Kidney (tissue), 14 donors: Measurements from ENCODE around the gene COX10. TPM values are rescaled to one million over a fixed set of nuclear protein-coding genes. Genes with fewer than 3 reads are reported as not detected.

Experiments used
- DNase-seq, 5 donors: peaks; one replicate each; pipeline ENCODE4 v3.0.0-alpha.2; 2013 to 2020
- FAIRE-seq: peaks from 2 replicates; lab custom pipeline; 2012; peaks lifted over from hg19 to GRCh38; lab: Jason Lieb, UNC
- H3K27ac ChIP-seq, 2 donors: one replicate each; pipeline ENCODE4 v1.7.0; 2013; ENCODE audit warnings: low read depth in 2 of 2, low read length in 2 of 2, inconsistent platforms in 1 of 2
- H3K27me3 ChIP-seq: one replicate; pipeline ENCODE4 v1.7.1; 2013; ENCODE audit warnings: low read length, inconsistent platforms; ENCODE audit not compliant: control insufficient read depth, insufficient read depth
- H3K36me3 ChIP-seq, 3 donors: one replicate each; pipeline versions ENCODE4 v1.7.0 to v1.7.1; 2013; ENCODE audit warnings: low read length in 3 of 3, control low read depth in 1 of 3, inconsistent platforms in 1 of 3; ENCODE audit not compliant: insufficient read depth in 3 of 3, control insufficient read depth in 2 of 3
- H3K4me1 ChIP-seq, 3 donors: one replicate each; pipeline versions ENCODE4 v1.7.0 to v1.7.1; 2013; ENCODE audit warnings: low read length in 3 of 3, inconsistent platforms in 1 of 3, low read depth in 1 of 3; ENCODE audit not compliant: control insufficient read depth in 2 of 3, insufficient read depth in 2 of 3
- H3K4me3 ChIP-seq, 3 donors: one replicate each; pipeline versions ENCODE4 v1.7.0 to v1.8.1; 2013; ENCODE audit warnings: low read length in 3 of 3, control low read depth in 1 of 3, inconsistent platforms in 1 of 3
- H3K9ac ChIP-seq, 3 donors: one replicate each; pipeline versions ENCODE4 v1.7.0 to v1.7.1; 2013; ENCODE audit warnings: low read length in 3 of 3, control low read depth in 1 of 3, inconsistent platforms in 1 of 3
- H3K9me3 ChIP-seq, 3 donors: one replicate each; pipeline versions ENCODE4 v1.7.0 to v1.7.1; 2013; ENCODE audit warnings: low read length in 3 of 3, control low read depth in 1 of 3, inconsistent platforms in 1 of 3; ENCODE audit not compliant: control insufficient read depth in 2 of 3, insufficient read depth in 1 of 3
- intact Hi-C: fragments of 100-400 bp; cut with DNase I; formaldehyde crosslinking; loops from one replicate; pipeline ENCODE4 v1.11.1; 2022
- polyA plus RNA-seq: library from polyadenylated mRNA; stranded (reverse); fragments of 350-450 nt; fragmentation: Illumina TruSeq; extraction: RNeasy Lipid Tissue Mini Kit (QIAGEN cat#74804); gene quantifications from one replicate; pipeline ENCODE4 v1.2.3, GENCODE V29; 2014; ENCODE audit warnings: low read depth, low replicate concordance; ENCODE audit not compliant: insufficient read depth
- total RNA-seq: library from RNA; stranded (reverse); fragmentation: NEBNext Ultra II Directional; extraction: Animal tissue kit (Norgen Biotek cat#: 25700); gene quantifications from one replicate; pipeline ENCODE4 v1.2.1, GENCODE V29; 2021
- TF ChIP-seq, protein P1 (sequence below): IDR thresholded peaks from 3 replicates; pipeline ENCODE4 v1.5.1; 2012; ENCODE audit warnings: mild to moderate bottlenecking, moderate library complexity, borderline replicate concordance; ENCODE audit not compliant: insufficient read depth; ENCODE audit errors: extremely low read depth
- donor health status: control.
- donor health status: control.
- donor health status: control.
- donor health status: control.
- donor health status: control.
- donor health status: DM: yes; HTN: yes; CAD: no.
- donor health status: Normal renal cell carcinoma (clear cell type).

Gene COX10
- total and polyA plus RNA-seq, 2 donors from 2014 or later = 14.2 to 18.0 TPM

DNA sequence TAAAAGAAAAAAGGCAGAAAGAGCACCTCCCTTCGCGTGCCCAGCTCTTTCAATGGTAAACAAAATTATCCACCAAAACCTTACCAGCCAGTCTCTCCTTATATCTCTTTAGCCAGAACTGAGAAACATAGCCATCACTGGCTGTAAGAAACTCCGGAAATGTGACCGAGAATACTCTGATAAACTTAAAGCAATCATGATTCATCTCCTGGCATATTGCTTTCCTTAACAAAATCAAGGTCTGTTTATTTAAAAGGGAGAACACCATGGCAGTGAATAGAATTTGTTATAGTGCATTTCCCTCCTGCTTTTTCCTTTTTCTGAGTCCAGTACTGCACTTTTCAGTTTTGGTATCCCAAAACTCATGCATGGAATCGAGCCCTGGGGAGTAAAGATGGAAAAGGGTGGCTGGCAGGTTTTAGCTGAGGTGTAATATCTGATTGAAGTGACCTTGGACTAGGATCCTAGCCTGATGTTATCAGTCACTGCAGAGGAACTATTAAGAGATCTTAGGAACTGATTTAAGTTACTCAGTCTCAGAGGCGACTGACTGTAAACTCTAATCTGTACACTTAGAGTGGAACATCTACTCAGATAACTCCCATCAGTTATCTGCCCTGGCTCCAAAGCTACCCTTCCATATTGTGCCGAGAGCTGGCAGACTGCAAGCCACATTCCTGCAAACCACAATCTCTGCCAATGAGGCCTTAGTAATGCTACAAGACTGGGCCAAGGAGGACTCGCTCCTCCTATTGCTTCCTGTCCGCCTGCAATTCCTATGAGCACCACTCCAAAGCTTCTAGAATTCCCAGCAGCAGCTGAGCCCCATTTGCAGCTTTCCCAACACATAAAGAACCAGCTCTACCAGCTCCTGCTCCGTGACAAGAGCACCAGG lies 7.4 kb upstream of the COX10 start:
- TF ChIP-seq, protein P1, sequence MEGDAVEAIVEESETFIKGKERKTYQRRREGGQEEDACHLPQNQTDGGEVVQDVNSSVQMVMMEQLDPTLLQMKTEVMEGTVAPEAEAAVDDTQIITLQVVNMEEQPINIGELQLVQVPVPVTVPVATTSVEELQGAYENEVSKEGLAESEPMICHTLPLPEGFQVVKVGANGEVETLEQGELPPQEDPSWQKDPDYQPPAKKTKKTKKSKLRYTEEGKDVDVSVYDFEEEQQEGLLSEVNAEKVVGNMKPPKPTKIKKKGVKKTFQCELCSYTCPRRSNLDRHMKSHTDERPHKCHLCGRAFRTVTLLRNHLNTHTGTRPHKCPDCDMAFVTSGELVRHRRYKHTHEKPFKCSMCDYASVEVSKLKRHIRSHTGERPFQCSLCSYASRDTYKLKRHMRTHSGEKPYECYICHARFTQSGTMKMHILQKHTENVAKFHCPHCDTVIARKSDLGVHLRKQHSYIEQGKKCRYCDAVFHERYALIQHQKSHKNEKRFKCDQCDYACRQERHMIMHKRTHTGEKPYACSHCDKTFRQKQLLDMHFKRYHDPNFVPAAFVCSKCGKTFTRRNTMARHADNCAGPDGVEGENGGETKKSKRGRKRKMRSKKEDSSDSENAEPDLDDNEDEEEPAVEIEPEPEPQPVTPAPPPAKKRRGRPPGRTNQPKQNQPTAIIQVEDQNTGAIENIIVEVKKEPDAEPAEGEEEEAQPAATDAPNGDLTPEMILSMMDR = no peak
- intact Hi-C loops = no loop called here
- no peak for FAIRE-seq
- Histone ChIP-seq H3K27ac (no peak overlapping the region), H3K9ac (no peak overlapping the region), H3K4me1 (no peaks in the 10 kb centered on the region), H3K27me3 (no peaks in the 10 kb centered on the region), H3K4me3 (no peak overlapping the region), H3K36me3 (no peaks in the 10 kb centered on the region), H3K9me3 (no peaks in the 10 kb centered on the region)
- no peak for DNase-seq

DNA sequence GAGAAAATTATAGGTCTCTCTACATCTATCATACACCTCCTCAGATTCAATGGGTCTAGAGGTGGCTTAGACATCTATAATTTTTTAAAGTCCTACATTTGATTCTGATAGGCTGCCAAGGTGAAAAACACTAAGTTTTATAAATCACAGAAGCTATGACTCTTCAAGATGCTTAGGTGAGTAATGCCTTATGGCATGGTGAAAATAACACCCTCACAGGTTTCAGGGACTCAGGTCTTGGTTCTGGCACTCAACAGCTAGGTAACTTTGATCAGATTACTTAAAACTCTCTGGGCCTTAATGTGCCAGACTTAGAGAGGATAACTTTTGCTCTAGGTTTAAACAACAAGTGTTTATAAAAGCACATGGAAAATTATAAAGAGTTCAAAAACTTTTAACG lies 2.0 kb upstream of the COX10 start:
- TF ChIP-seq, protein P1 = no peak
- intact Hi-C loops = no loop called here
- no peaks in the 10 kb centered on the region for H3K9me3 ChIP-seq
- DNase-seq (no peak), FAIRE-seq (no peak)
- H3K9ac ChIP-seq = no peak overlapping the region
- no peaks in the 10 kb centered on the region for H3K36me3 ChIP-seq
- H3K4me1 ChIP-seq = peaks cover 0 to 11% (median 7%) of the 10 kb centered on the region in 3 donors
- H3K27ac ChIP-seq = no peak overlapping the region
- no peaks in the 10 kb centered on the region for H3K27me3 ChIP-seq
- H3K4me3 ChIP-seq = no peak overlapping the region

DNA sequence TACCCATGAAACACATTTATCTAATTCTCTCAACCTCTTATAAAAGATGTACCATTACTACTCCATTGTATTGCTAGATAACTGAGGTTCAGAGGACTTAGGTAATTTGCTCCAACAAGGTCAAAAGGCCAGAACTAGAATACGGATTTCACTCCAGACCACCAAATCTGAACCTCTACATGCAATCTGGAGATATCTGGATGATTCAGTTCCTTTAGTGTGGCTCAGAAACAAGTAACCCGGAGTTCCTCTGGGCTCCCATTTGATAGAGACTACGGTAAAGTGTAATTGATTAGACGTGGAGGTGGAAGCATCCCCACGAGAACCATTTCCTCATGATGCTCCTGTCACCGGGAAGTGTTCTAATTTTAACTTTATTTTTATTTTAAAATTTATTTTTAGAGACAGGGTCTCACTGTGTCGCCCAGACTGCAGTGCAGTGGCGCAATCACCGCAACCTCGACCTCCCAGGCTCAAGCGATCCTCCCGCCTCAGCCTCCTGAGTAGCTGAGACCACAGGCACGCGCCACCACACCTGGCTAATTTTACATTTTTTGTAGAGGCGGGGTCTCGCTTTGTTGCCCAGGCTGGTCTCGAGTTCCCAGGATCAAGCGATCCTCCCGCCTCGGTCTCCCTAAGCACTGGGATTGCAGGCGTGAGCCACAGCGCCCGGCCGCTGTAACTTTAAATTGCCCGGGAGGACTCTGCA lies 608 bp upstream of the COX10 start:
- H3K27me3 ChIP-seq = no peaks in the 10 kb centered on the region
- no peak for DNase-seq
- peaks cover 0 to 11% (median 7%) of the 10 kb centered on the region in 3 donors for H3K4me1 ChIP-seq
- TF ChIP-seq, protein P1 = no peak
- no peaks in the 10 kb centered on the region for H3K36me3 ChIP-seq
- no peaks in the 10 kb centered on the region for H3K9me3 ChIP-seq
- H3K4me3 ChIP-seq = peak overlapping the region; percentile 71 to 99 (median 99)
- peak overlapping the region in 2 of 3 donors; percentile 50 to 94 for H3K9ac ChIP-seq
- no peak overlapping the region for H3K27ac ChIP-seq
- no peak for FAIRE-seq
- intact Hi-C loops = no loop called here
